GM12878 (cell line): Measurements from ENCODE around the gene SH3GL3. TPM values are rescaled to one million over a fixed set of nuclear protein-coding genes. Genes with fewer than 3 reads are reported as not detected.

ENCODE experiments used
- ATAC-seq: fragments of 200-7000 bp; cut with Tn5 transposase; 3 replicates; pipeline ENCODE4 v1.9.1; 2020; ENCODE audit warnings: mild to moderate bottlenecking, moderate library complexity
- BruUV-seq: library from RNA; stranded (reverse); fragments of 400-500 nt; replicated peaks from 2 replicates; lab custom pipeline; 2021; lab: Mats Ljungman, UMichigan
- CTCF ChIA-PET: fragments of 300-600 bp; sonication (Branson Sonifier 250); formaldehyde crosslinking; extraction: SDS; loops from one replicate; lab custom pipeline; 2021; ENCODE audit warnings: inconsistent platforms; lab: Yijun Ruan, JAX
- POLR2A ChIA-PET: fragments of 350-600 bp; formaldehyde crosslinking; extraction: SDS; loops from one replicate; lab custom pipeline; 2021; ENCODE audit warnings: inconsistent platforms; lab: Charles Lee
- RAD21 ChIA-PET: fragments of 300-600 bp; sonication (Branson Sonifier 250); formaldehyde crosslinking; loops from one replicate; lab custom pipeline; 2023; ENCODE audit warnings: antibody characterized with exemption; ENCODE audit not compliant: unreplicated experiment; lab: Charles Lee
- SMC1A ChIA-PET: fragments of 300-600 bp; sonication (Branson Sonifier 250); formaldehyde crosslinking; loops from one replicate; lab custom pipeline; 2023; ENCODE audit not compliant: unreplicated experiment, uncharacterized antibody; lab: Charles Lee
- DNase-seq: peaks from one replicate; pipeline ENCODE4 v3.0.0-alpha.2; 2011; ENCODE audit warnings: low read depth, low spot score
- FAIRE-seq: peaks from 3 replicates; lab custom pipeline; 2011; peaks lifted over from hg19 to GRCh38; lab: Jason Lieb, UNC
- H2AFZ ChIP-seq: 2 replicates; pipeline ENCODE4 v1.6.0; 2011; ENCODE audit warnings: low read depth, low read length, control low read depth; ENCODE audit not compliant: control insufficient read depth
- H3K27ac ChIP-seq: 2 replicates; pipeline ENCODE4 v1.5.1; 2011; ENCODE audit warnings: control low read depth; ENCODE audit not compliant: control insufficient read depth, insufficient read depth
- H3K27me3 ChIP-seq, 2 experiments: replicated peaks in 1 of 2; 2 replicates each; pipeline versions ENCODE4 v1.6.0 to v1.6.1; 2011; ENCODE audit warnings: low read length in 1 of 2; ENCODE audit not compliant: control insufficient read depth in 2 of 2, insufficient read depth in 2 of 2
- H3K36me3 ChIP-seq, 2 experiments: 2 replicates each; pipeline ENCODE4 v1.5.1; 2011; ENCODE audit warnings: low read length in 1 of 2; ENCODE audit not compliant: control insufficient read depth in 2 of 2, insufficient read depth in 2 of 2
- H3K4me1 ChIP-seq: 2 replicates; pipeline ENCODE4 v1.6.1; 2011; ENCODE audit warnings: mild to moderate bottlenecking, low read length, moderate library complexity, mixed read lengths; ENCODE audit not compliant: control insufficient read depth, insufficient read depth
- H3K4me2 ChIP-seq: 2 replicates; pipeline ENCODE4 v1.6.0; 2011; ENCODE audit warnings: control low read depth; ENCODE audit not compliant: control insufficient read depth, insufficient read depth
- H3K4me3 ChIP-seq: fragments of 200-600 bp; sonication (generic); 2 replicates; pipeline ENCODE4 v1.5.1; 2016
- H3K79me2 ChIP-seq: 2 replicates; pipeline ENCODE4 v1.6.0; 2011; ENCODE audit warnings: low read length; ENCODE audit not compliant: control insufficient read depth, insufficient read depth
- H3K9ac ChIP-seq: 2 replicates; pipeline ENCODE4 v1.8.0; 2011; ENCODE audit warnings: low read length, control low read depth, mixed read lengths; ENCODE audit not compliant: control insufficient read depth, insufficient read depth
- H3K9me3 ChIP-seq: replicated peaks from 3 replicates; pipeline ENCODE4 v1.5.1; 2011; ENCODE audit warnings: mild to moderate bottlenecking, low read length; ENCODE audit not compliant: control insufficient read depth, insufficient read depth
- H4K20me1 ChIP-seq: 2 replicates; pipeline ENCODE4 v1.6.0; 2011; ENCODE audit not compliant: control insufficient read depth, insufficient read depth
- CBFB ChIP-seq: IDR thresholded peaks from 2 replicates; pipeline ENCODE4 v1.6.1; 2016; ENCODE audit warnings: antibody characterized with exemption, low read depth
- HDAC6 ChIP-seq: fragments of 200-600 bp; sonication (generic); IDR thresholded peaks from one replicate; pipeline ENCODE4 v1.8.0; 2017; ENCODE audit warnings: antibody characterized with exemption; ENCODE audit not compliant: unreplicated experiment
- MXI1 ChIP-seq: fragments of 150-350 bp; IDR thresholded peaks from 2 replicates; pipeline ENCODE4 v1.6.1; 2011; ENCODE audit warnings: low read depth, mild to moderate bottlenecking, inconsistent platforms, low read length, improper control_type of control experiment
- SP1 ChIP-seq: IDR thresholded peaks from one replicate; pipeline ENCODE4 v1.6.1; 2011; ENCODE audit warnings: low read depth, low read length
- SPI1 ChIP-seq: IDR thresholded peaks from 2 replicates; pipeline ENCODE4 v1.6.1; 2011; ENCODE audit warnings: low read depth, mild to moderate bottlenecking, low read length, moderate library complexity, borderline replicate concordance; ENCODE audit not compliant: insufficient read depth
- SUPT20H ChIP-seq: IDR thresholded peaks from 2 replicates; pipeline ENCODE4 v1.6.1; 2011; ENCODE audit warnings: low read depth, mild to moderate bottlenecking, low read length, moderate library complexity, borderline replicate concordance; ENCODE audit not compliant: control insufficient read depth
- USF1 ChIP-seq: IDR thresholded peaks from 2 replicates; pipeline ENCODE4 v1.6.1; 2011; ENCODE audit warnings: borderline replicate concordance, low read depth, mild to moderate bottlenecking, moderate library complexity, mixed read lengths, low read length; ENCODE audit not compliant: insufficient read depth; ENCODE audit errors: extremely low read length
- whole genome bisulfite sequencing: methylation state at CpG from one replicate; pipeline ENCODE4 v1.1.6; 2016; ENCODE audit warnings: low lambda C conversion rate; ENCODE audit not compliant: insufficient replicate concordance, insufficient coverage; ENCODE audit errors: missing lambda C conversion rate; 5-methylcytosine and 5-hydroxymethylcytosine counted together
- in situ Hi-C: fragments of 300-500 bp; cut with MboI; formaldehyde crosslinking; loops from 9 replicates; pipeline ENCODE4 v1.14.3; 2018; ENCODE audit warnings: mixed read lengths
- intact Hi-C: fragments of 100-400 bp; cut with micrococcal nuclease; formaldehyde crosslinking; loops from one replicate; pipeline ENCODE4 v1.14.2; 2022; ENCODE audit not compliant: unreplicated experiment
- polyA plus RNA-seq, 11 experiments: library from polyadenylated mRNA; depleted of rRNA in 4 of 11; unstranded in 6 of 11; stranded (reverse) in 5 of 11; fragments of >200 nt; fragmentation: Nextera tagmentation in 4 of 11; fragmentation: Illumina TruSeq in 1 of 11; extraction: Ambion mirVana in 4 of 11; extraction: Trizol in 1 of 11; gene quantifications; 1 replicate in 1 of 11; 2 replicates in 10 of 11; pipeline versions ENCODE4 v1.2.1 to v1.2.3, GENCODE V29; 2011 to 2016; ENCODE audit warnings: inconsistent platforms in 2 of 11, missing spikeins in 2 of 11, low read depth in 1 of 11
- total RNA-seq, 4 experiments: library from RNA; depleted of rRNA in 3 of 4; stranded (reverse); fragments of >200 nt in 3 of 4; fragmentation: Illumina TruSeq in 1 of 4; extraction: Trizol in 1 of 4; gene quantifications; 2 replicates each; pipeline versions ENCODE4 v1.2.1 to v1.2.3, GENCODE V29; 2013 to 2021
- TF ChIP-seq, protein P1 (sequence below): fragments of 150-350 bp; IDR thresholded peaks from 2 replicates; pipeline ENCODE4 v1.6.1; 2014; ENCODE audit warnings: mild to moderate bottlenecking, low read depth, low read length
- TF ChIP-seq, protein P2 (sequence below): IDR thresholded peaks from 2 replicates; pipeline ENCODE4 v1.6.1; 2011; ENCODE audit warnings: low read depth, low read length, improper control_type of control experiment, borderline replicate concordance
- TF ChIP-seq, protein P3 (sequence below), 3 experiments: IDR thresholded peaks in 2 of 3; conservative IDR thresholded peaks in 1 of 3; 2 replicates each; pipeline ENCODE4 v1.5.1; 2011; ENCODE audit warnings: low read depth in 3 of 3, low read length in 3 of 3, mild to moderate bottlenecking in 3 of 3, control low read depth in 2 of 3, moderate library complexity in 2 of 3, inconsistent platforms in 1 of 3, mixed read lengths in 1 of 3; ENCODE audit not compliant: control insufficient read depth in 2 of 3, insufficient read depth in 1 of 3; ENCODE audit errors: extremely low read depth in 1 of 3

Gene SH3GL3
- total and polyA plus RNA-seq, 10 of the 15 experiments (the other 5 are each of a cell fraction or from before 2014, with no cell fraction given), result not detected

GRCh38 chr15:83570756-83571155 lies 123.6 kb downstream of the SH3GL3 start (continued):
- TF ChIP-seq SP1, result no peak
- no peak for TF ChIP-seq USF1
- TF ChIP-seq MXI1, result no peak

- 45% methylated on average over 10 of the region's 10 CpGs for WGBS
- FAIRE-seq (no peak), DNase-seq (no peak), ATAC-seq (0 out of 3 replicates have a peak, but pooled peaks have one; percentile 29)
- Histone ChIP-seq H3K4me1 (no peaks in the 10 kb centered on the region; the same call in 1 of the 2 replicates), H4K20me1 (no peaks in the 10 kb centered on the region), H3K79me2 (no peaks in the 10 kb centered on the region), H2AFZ (no peak overlapping the region), H3K9me3 (no peaks in the 10 kb centered on the region), H3K4me3 (no peak overlapping the region), H3K27ac (no peak overlapping the region), H3K4me2 (no peak overlapping the region), H3K9ac (no peak overlapping the region), H3K36me3 (no peaks in the 10 kb centered on the region), H3K27me3 (no peaks in the 10 kb centered on the region; a peak in 1 of 4 replicates)
- ChIA-PET RAD21 (no interaction called here), CTCF (interaction anchor here (1.1 to 3.6 kb wide), 7 partner anchors 7 to 452 kb away, joined by 3 to 27 read pairs (median 5); no protein-coding TSS in a partner anchor), SMC1A (interaction anchor here (1.4 kb wide), 1 partner anchor 14 kb away, joined by 3 read pairs; no protein-coding TSS in a partner anchor), POLR2A (no interaction called here)
- BruUV-seq, result no TSS peak
- intact Hi-C loops, result loop anchor here (1.0 kb wide), 1 partner anchor 134 kb away; no protein-coding TSS in a partner anchor
- in situ Hi-C loops, result no loop called here
- TF ChIP-seq, protein P1, sequence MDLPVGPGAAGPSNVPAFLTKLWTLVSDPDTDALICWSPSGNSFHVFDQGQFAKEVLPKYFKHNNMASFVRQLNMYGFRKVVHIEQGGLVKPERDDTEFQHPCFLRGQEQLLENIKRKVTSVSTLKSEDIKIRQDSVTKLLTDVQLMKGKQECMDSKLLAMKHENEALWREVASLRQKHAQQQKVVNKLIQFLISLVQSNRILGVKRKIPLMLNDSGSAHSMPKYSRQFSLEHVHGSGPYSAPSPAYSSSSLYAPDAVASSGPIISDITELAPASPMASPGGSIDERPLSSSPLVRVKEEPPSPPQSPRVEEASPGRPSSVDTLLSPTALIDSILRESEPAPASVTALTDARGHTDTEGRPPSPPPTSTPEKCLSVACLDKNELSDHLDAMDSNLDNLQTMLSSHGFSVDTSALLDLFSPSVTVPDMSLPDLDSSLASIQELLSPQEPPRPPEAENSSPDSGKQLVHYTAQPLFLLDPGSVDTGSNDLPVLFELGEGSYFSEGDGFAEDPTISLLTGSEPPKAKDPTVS, result no peak
- TF ChIP-seq, protein P2, sequence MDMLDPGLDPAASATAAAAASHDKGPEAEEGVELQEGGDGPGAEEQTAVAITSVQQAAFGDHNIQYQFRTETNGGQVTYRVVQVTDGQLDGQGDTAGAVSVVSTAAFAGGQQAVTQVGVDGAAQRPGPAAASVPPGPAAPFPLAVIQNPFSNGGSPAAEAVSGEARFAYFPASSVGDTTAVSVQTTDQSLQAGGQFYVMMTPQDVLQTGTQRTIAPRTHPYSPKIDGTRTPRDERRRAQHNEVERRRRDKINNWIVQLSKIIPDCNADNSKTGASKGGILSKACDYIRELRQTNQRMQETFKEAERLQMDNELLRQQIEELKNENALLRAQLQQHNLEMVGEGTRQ, result no peak
- no peak for TF ChIP-seq SPI1
- TF ChIP-seq HDAC6, result no peak
- no peak for TF ChIP-seq CBFB
- TF ChIP-seq SUPT20H, result no peak
- TF ChIP-seq, protein P3, sequence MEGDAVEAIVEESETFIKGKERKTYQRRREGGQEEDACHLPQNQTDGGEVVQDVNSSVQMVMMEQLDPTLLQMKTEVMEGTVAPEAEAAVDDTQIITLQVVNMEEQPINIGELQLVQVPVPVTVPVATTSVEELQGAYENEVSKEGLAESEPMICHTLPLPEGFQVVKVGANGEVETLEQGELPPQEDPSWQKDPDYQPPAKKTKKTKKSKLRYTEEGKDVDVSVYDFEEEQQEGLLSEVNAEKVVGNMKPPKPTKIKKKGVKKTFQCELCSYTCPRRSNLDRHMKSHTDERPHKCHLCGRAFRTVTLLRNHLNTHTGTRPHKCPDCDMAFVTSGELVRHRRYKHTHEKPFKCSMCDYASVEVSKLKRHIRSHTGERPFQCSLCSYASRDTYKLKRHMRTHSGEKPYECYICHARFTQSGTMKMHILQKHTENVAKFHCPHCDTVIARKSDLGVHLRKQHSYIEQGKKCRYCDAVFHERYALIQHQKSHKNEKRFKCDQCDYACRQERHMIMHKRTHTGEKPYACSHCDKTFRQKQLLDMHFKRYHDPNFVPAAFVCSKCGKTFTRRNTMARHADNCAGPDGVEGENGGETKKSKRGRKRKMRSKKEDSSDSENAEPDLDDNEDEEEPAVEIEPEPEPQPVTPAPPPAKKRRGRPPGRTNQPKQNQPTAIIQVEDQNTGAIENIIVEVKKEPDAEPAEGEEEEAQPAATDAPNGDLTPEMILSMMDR (IDR thresholded peaks at IDR 0.05 in 2 of 3, conservative IDR thresholded peaks at IDR 0.05 in 1 of 3; ENCODE audit: control insufficient read depth in 2 of 3, extremely low read depth in 1 of 3, insufficient read depth in 1 of 3, low read depth in 3 of 3, low read length in 3 of 3), result peak; percentile 40 to 62 (median 50); a peak in 4 of 6 replicates
Measured at GRCh38 chr15:83571820-83572707, 124.9 kb downstream of the SH3GL3 start.
